Fibroblast of lung (primary cell): ENCODE results near the gene CLASP2.

Source experiments
- CTCF ChIP-seq, 2 donors: IDR thresholded peaks in 1 of 2; conservative IDR thresholded peaks in 1 of 2; 1 replicate in 1 of 2; 2 replicates in 1 of 2; pipeline ENCODE4 v1.5.1; 2011 to 2012; ENCODE audit warnings: low read length in 2 of 2, control low read depth in 1 of 2, inconsistent platforms in 1 of 2, low read depth in 1 of 2, mild to moderate bottlenecking in 1 of 2
- EZH2 ChIP-seq: IDR thresholded peaks from 2 replicates; pipeline ENCODE4 v1.5.1; 2012; ENCODE audit warnings: low read length, control low read depth, mild to moderate bottlenecking; ENCODE audit errors: missing control alignments

- TF ChIP-seq CTCF (conservative IDR thresholded peaks at IDR 0.05 in 1 of 2, IDR thresholded peaks at IDR 0.05 in 1 of 2; ENCODE audit: low read depth in 1 of 2, low read length in 2 of 2), result no peak
- no peak for TF ChIP-seq EZH2
Measured at GRCh38 chr3:33694944-33695343, 23.1 kb downstream of the CLASP2 start.
